Stimulated activated CD8-positive, alpha-beta memory T cell treated with anti-CD3 and anti-CD28 coated beads, Interleukin-7, amount 100 ng/mL, for 24 hours (primary cell): ENCODE data around the gene TOB1.

Experiments
- DNase-seq: peaks from one replicate; pipeline ENCODE4 v3.0.0-alpha.2; 2020; ENCODE audit warnings: low read depth

TOB1 gene

DNA sequence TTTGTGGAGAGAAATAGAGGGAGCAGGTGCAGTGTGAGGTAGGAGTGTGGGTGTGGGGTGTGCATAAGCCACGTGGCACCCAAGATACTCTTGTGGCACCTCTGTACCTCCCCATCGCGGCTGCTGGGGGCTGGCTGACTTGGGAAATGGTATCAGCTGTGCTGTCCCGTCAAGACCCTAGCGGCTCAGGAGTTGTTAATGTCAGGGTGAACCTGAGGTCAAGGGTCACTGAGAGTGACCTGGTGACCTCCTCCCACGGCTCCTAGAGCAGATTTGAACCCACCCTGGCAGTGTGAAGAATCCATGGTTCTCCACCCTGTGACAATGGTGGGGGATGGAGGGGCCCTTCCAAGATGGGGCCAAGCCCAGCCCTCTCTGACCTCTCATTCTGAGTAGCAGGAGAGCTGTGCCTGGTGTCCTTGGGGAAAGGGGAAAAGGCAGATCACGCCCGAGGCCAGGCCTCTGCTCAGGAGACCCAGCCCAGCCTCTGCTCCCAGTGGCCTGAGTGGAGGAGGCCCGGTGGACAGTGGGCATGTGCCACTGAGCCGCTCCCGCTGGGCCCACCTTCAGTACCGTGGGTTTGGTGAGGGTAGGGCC is 33.8 kb downstream of the TOB1 start:
- no peak for DNase-seq

DNA sequence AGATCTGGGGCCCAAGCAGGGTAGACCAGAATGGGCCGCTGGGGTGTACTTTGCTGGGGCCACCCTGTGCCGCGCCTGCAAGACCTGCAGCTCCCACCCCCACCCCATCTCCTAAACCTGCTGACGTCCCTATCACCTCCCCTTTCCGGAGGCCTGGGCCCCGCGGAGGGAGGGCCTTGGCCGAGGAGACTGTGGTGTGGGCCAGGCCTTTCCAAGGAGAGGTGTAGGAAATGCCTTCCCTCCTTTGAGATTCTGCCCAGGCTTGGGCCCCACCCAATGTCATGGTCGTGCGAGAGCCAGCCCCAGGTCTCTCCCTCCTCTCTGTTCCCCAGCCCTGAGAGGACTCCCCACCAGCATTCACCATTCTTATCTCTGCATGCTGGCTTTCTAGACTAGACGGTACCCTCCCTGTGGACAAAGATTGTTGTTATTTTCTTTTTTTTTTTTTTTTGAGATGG is 34.7 kb downstream of the TOB1 start:
- DNase-seq: no peak

DNA sequence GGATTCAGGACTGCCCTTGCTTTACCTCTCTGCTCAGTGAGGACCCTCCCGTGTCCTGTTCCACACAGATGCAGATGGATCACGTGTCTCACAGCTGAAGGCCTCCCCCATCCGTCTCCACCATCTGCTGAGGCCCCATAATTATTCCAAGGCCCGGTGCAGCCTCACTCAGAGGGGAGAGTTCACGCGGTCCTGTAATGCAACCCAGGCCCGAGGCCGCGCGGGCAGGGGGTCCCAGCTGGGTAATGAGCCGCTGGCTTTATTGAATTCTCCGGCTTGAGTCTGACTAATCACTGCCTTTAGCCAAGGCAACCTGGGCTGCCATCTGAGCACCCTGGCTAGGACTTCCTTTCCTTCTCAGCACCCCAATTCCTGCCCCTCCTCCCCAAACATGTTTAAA is 35.2 kb downstream of the TOB1 start:
- DNase-seq: no peak

DNA sequence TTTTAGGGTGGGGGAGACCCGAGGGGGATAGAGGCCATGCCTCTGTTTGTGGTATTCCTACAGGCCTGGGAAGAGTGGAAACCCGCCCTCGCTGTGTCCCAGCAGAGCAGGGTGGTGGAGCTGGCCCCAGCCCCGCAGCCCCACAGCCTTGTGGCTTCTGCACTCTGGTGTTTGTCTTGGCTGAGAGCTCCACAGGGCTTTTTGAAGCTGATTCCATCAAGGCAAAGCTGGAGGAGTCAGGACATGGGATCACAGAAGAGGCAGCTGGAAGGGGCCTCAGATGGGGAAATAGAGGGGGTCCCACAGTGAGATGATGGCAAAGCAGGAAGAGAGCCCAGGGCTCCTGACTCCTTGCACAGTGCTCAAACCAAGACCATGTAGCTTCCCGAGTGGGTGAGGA is 35.8 kb downstream of the TOB1 start:
- DNase-seq: no peak

DNA sequence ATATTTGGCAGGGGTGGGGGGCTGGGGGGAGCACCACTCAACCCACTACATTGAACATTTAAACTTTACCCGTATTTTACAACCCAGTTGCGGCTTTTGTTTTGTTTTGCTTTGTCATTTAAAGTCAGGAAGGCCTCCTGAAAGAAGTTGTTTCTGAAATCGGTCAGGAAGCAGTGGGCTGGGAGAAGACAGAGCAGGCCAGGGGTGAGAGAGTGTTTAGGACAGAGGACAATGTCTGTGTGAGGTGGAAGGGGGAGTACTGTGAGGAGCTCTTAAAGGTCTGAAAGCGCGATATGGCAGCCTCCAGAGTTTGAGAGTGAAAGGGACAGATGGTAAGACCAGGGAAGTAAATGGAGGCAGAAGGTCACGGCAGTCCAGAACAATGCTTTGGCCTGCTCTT is 36.8 kb downstream of the TOB1 start:
- DNase-seq: no peak

DNA sequence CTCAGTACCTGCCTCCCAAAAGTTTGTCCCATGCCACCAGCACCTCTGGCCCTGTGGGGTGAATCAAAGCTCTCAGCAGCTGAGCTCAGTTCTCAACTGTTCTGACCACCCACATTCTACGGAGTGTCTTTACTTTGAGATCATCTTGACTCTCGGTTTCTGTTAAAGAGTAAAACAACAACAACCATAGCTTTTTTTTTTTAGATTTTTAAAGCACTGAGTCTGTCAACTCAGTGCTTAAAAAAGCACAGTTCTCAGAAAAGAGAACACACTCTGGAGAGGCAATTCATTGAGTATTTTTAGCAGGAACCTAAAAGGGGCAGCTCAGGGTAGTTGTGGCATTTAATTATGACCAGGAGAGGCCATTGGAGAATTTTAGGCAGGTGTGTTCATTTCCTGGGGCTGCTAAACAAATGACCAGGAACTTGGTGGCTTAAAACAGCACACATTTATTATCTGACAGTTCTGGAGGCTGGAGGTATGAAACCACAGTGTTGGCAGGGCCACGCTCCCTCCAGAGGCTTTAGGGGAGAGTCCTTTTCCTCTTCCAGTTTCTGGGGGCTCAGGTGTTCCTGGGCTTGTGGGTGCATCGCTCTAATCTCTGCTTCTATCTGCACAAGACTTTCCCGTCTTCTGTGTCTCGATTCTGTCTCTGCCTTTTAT is 37.5 kb downstream of the TOB1 start:
- DNase-seq: no peak

DNA sequence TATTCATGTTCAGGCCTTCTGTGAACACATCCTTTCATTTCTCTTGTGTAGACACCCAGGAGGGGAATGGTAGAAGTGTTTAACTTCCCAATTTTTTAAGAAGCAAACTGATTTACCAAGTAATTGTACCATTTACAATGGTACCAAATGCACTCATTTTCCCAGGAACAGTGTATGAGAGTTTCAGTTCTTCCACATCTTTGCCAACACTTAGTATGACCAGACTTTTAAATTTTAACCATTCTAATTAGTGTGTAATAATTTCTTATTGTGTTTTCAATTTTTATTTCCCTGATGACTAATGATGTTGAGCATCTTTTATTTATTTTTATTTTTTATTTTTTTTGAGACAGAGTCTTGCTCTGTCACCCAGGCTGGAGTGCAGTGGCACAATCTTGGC is 41.0 kb downstream of the TOB1 start:
- no peak for DNase-seq

DNA sequence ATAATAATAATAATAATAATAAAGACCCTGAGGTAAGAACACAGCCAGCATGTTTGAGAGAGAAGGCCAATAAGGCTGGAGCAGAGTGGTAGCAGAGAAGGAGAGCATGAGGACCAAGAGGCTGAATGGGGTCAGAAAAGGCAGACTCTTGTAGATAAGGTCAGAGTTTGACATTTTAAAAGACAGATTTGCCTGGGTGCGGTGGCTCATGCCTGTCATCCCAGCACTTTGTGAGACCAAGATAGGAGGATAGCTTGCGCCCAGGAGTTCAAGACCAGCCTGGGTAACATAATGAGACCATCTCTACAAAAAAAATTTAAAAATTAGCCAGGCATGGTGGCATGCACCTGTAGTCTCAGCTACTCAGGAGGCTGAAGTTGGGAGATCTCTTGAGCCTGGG is 41.7 kb downstream of the TOB1 start:
- no peak for DNase-seq

DNA sequence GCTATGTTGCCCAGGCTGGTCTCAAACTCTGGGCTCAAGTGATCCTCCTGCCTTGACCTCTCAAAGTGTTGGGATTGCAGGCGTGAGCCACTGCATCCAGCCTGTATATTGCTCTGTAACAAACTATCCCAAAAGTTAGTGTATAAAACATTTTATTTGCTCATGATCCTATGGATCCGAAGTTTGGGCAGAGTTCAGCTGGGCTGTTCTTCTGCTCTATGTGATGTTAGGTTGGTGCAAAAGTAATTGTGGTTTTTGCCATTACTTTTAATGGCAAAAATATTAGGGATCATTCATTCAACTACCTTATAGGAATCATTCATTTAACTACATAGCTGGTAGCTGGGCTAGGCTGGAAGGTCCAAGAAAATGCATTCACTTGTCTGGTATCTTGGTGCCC is 43.6 kb downstream of the TOB1 start:
- DNase-seq: no peak

DNA sequence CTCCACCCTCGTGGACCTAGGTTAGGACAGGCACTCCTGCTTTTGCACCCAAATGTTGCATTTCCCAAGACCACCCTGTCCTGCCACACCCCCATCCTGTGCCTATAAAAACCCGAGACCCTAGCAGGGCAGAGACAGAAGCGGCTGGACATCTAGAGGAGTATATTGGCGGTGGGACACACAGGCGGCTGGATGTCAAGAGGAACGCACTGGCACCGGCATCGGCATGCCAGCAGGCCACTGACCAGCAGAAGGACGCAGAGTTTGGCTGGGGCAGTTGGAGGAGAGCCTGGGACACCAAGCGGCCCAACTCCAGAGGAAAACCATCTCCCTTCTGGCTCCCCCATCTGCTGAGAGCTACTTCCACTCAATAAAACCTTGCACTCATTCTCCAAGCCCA is 45.5 kb downstream of the TOB1 start:
- no peak for DNase-seq

DNA sequence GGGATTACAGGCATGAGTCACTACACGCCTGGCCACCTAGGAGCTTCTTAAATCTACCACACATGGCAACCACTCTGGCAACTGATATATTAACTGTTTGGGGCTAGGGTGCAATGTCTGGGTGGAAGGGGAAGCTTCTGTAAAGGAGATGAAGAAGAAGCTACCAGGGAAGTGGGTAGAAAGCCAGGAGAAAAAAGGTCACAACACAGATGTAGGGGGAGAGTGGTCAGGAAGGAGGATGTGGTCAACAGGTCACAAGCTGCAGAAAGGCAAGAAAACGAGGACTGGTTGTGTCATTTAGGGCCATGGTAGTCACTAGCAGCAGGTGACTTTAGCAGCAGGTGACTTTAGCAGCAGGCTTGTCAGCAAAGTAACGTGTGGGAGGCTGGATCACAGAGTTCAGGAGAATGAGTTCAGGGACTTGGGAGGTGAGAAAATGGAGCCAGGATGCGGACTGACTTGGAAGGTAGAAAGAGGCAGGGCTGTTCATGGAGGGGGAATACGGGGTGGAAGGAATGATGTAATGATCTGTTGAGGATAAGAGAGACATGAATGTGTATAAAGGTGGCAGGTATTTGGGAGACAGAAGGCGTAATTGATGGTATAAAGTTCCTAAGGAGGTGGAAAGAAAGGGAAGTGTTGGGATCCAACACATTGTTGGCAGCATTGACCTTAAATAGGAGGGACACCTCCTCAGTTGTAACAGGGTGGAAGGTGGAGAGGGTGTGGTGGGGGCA is 47.1 kb downstream of the TOB1 start:
- no peak for DNase-seq

DNA sequence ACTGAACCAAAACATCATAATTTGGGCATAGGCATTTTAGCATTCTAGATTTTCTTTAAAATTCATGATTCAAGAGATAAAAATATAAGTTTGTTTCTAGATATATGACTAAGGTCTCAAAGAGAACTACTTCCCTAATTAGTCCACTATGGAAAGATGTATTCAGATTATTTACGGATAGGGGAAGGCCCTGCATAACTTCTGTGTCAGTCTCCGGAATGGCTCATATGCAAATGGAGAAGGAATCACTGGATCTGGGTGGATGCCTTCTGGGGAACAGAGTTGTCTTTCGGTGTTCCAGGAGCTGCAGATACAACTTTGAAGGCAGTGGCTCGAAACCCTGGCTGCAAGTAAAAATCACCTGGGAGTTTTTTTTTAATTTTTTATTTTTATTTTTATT is 47.9 kb downstream of the TOB1 start:
- DNase-seq: no peak

DNA sequence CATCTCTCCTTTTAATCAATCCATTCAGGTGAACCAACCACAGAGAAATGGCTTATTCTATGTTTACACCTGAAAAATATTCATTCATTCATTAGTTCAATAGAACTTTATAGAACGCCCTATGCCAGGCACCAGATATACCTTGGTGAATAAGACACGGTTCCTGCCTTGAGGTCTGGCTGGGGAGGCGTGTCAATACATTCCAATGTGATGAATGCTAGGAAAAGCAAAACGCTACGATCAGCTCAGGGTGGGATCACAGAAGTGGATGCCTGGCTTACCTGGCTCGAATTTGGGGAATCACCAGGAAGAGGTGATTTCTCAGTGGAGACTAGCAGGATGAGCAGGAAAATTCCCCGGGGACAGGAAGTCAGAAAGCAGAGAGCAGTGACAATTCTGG is 48.3 kb downstream of the TOB1 start:
- DNase-seq: no peak

DNA sequence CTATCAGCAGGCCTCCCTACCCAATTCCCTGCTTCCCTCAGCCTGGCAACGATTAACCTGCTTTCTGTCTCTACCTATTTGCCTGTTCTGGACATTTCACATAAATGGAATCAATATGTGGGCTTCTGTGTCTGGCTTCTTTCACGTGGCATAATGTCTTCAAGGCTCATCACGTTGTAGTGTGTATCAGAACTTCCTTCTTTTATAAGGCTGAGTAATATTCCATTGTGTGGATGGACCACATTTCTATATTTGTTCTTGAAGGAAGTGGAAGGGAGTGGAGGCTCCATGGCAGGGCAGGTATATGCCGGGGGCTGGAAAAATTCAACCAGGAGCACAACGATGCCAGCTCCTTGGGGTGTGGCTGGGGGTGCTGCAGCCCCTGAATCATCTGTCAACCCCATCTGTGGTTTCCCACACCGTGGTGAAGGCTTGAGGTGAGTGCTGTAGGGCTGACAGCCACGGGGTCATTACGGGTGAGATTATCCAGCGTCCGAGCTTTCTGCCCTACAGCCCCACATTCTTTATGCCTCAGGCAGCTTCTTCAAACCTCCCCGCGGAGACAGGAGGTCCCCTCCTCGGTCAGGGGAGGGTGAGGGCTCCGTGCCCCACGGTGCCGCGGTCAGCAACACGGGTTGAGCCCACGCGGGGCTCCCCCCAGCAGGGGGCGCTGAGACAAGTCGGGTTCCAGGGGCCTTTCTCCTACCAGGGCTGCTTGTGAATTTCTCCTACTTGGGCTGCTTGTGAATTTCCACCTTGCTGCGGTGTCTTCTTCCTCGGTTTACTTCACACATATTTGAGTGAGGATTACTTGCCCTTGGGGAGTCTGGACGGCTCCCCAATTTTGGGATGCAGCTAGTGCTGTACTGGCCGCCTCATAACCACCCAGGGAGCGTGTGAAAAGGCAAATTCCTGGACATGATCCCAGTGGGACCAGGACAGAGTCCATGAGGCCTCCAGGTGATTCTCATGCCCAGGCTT is 49.1 kb downstream of the TOB1 start:
- DNase-seq: peak; percentile 35

DNA sequence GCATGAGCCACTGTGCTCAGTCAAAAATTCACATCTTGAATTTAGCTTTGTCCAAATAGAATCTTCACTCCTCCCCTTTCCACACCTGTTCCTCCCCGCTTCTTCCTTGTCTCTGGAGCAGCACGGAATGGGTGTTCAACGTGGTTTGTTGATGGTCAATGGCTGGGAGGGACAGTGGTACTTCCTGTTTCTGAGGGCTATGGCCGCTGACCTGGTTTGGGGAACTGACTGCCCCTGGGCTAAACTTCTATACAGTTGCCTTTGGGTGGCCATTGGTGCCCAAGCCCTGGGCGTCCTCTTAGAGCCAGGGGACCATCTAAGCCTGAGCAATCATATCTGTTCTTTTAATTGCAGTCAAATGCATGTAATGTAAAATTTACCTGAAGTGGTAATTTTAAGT is 49.9 kb downstream of the TOB1 start:
- DNase-seq: no peak

DNA sequence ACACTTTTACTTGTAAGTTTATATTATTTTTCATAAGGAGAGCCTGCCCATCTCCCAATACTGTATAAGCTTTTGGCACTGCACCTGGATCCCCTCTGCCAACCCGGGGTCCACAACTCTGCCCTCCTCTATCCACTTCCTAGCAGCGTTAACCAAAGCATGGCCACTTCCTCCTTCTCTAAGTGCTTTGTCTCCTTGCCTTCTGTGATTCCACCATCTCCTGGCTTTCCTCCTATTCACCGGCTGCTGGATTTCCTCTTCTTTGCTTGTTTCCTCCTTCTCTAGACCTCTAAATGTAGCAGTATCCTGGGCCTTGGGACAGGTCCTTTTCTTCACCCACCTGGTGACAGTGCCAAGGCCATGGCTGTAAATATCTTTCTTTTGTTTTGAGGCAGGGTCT is 50.8 kb downstream of the TOB1 start:
- DNase-seq: no peak

DNA sequence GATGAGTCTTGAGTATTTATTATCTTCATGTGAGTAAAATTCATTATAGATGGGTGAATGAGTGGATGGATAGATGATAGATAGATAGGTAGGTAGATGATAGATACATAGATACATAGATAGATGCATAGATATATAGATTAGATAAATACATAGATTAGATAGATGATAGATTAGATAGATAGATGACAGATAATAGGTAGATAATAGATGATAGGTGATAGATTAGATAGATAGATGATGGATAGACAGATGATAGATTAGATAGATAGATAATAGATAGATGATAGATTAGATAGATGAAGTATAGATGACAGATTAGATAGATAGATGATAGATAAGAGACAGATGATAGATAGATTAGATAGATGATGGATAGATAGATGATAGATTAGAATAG is 52.6 kb downstream of the TOB1 start:
- DNase-seq: no peak
